Upper lobe of left lung (tissue), 4 donors: Measurements from ENCODE around the gene ZKSCAN3.

Experiments
- CTCF ChIP-seq, 6 experiments: fragments of 450-650 bp in 4 of 6; fragments of 200-600 bp in 2 of 6; sonication (generic) in 2 of 6; IDR thresholded peaks; one replicate each; pipeline ENCODE4 v1.5.1; 2016 to 2019; ENCODE audit warnings: antibody characterized with exemption in 6 of 6
- POLR2A ChIP-seq, 4 donors: fragments of 450-650 bp; IDR thresholded peaks; one replicate each; pipeline ENCODE4 v1.5.1; 2016 to 2017; ENCODE audit warnings: antibody characterized with exemption in 4 of 4, mild to moderate bottlenecking in 2 of 4
- POLR2AphosphoS5 ChIP-seq, 2 donors: sonication (generic); formaldehyde crosslinking; IDR thresholded peaks; one replicate each; pipeline ENCODE4 v1.5.1; 2017; ENCODE audit warnings: antibody characterized with exemption in 2 of 2

GRCh38 chr6:28347119-28347518 lies 2.6 kb upstream of the ZKSCAN3 start:
- TF ChIP-seq CTCF (IDR thresholded peaks at IDR 0.05): no peak
- TF ChIP-seq POLR2AphosphoS5 (IDR thresholded peaks at IDR 0.05): no peak
- no peak for TF ChIP-seq POLR2A (IDR thresholded peaks at IDR 0.05)
